Chondrocyte (in vitro differentiated cells): Measurements from ENCODE around the gene NTPCR. TPM values are rescaled to one million over a fixed set of nuclear protein-coding genes. Genes with fewer than 3 reads are reported as not detected.

Experiments used
- DNase-seq: peaks from one replicate; pipeline ENCODE4 v3.0.0; 2021; ENCODE audit warnings: mixed read lengths, low spot score
- H3K27ac Mint-ChIP-seq: one replicate; pipeline ENCODE4 v1.8.0; 2021; ENCODE audit warnings: mild to moderate bottlenecking, moderate library complexity, mixed read lengths; ENCODE audit not compliant: unreplicated experiment
- H3K27me3 Mint-ChIP-seq: 2 replicates; pipeline ENCODE4 v1.8.0; 2021; ENCODE audit warnings: low read depth, mixed read lengths
- H3K36me3 Mint-ChIP-seq: 2 replicates; pipeline ENCODE4 v1.8.0; 2021; ENCODE audit warnings: low read depth, mixed read lengths
- H3K4me1 Mint-ChIP-seq: 2 replicates; pipeline ENCODE4 v1.8.0; 2021; ENCODE audit warnings: low read depth, mild to moderate bottlenecking, mixed read lengths
- H3K4me3 Mint-ChIP-seq: one replicate; pipeline ENCODE4 v1.8.0; 2021; ENCODE audit warnings: mild to moderate bottlenecking, moderate library complexity, mixed read lengths; ENCODE audit not compliant: unreplicated experiment
- H3K9me3 Mint-ChIP-seq: 2 replicates; pipeline ENCODE4 v1.8.0; 2021; ENCODE audit warnings: low read depth, mixed read lengths
- total RNA-seq: library from RNA; stranded (reverse); gene quantifications from 3 replicates; pipeline ENCODE4 v1.2.1, GENCODE V29; 2021
- TF ChIP-seq, protein P1 (sequence below): fragments of 200-600 bp; sonication (generic); IDR thresholded peaks from 2 replicates; pipeline ENCODE4 v1.5.0; 2021; ENCODE audit warnings: antibody characterized with exemption, mild to moderate bottlenecking, moderate library complexity

NTPCR gene
- total RNA-seq, 1 donor from 2014 or later, result 24.8 TPM

DNA sequence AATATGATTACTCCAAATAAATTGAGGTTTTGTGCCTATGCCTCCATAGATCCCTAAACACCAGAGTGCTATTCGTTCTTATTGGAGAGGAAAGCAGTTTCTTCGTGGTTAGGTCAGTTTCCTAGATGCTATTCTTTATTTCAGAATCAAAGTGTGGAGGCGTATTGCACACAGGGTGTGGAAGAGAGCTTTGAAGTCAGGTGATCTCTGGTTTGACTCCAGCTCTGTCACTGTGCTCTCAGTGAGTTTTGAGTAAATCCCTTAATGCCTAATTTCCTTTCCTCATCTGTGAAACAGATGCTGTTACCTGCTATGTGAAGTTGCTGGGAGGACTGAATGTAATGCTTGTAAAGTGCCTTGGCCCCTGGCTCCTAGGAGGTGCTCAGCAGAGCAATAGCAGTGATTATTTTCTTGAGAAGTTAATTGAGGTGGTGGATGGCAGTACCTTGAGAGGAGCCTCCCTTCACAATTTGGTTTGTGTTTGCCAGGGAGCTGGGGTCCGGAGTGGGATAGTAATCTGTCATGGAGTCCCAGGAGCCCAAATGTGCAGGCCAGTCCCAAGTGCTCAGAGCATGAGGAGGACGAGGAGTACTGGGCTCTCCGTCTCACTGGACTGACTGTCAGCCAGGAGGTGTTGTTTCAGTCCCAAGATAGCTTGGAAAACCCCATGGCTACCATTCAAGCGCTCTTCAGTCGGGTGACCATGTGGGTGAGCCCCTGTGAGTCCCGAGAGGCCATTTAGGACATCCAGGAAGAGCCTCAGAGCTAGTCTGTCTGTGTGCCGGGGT lies 14.9 kb downstream of the NTPCR start:
- Mint-ChIP-seq H3K4me1 (peaks cover 15% of the 10 kb centered on the region), H3K36me3 (peaks cover 10% of the 10 kb centered on the region), H3K27ac (no peak overlapping the region), H3K27me3 (no peaks in the 10 kb centered on the region), H3K9me3 (no peaks in the 10 kb centered on the region), H3K4me3 (no peak overlapping the region)
- DNase-seq, result no peak
- TF ChIP-seq, protein P1, sequence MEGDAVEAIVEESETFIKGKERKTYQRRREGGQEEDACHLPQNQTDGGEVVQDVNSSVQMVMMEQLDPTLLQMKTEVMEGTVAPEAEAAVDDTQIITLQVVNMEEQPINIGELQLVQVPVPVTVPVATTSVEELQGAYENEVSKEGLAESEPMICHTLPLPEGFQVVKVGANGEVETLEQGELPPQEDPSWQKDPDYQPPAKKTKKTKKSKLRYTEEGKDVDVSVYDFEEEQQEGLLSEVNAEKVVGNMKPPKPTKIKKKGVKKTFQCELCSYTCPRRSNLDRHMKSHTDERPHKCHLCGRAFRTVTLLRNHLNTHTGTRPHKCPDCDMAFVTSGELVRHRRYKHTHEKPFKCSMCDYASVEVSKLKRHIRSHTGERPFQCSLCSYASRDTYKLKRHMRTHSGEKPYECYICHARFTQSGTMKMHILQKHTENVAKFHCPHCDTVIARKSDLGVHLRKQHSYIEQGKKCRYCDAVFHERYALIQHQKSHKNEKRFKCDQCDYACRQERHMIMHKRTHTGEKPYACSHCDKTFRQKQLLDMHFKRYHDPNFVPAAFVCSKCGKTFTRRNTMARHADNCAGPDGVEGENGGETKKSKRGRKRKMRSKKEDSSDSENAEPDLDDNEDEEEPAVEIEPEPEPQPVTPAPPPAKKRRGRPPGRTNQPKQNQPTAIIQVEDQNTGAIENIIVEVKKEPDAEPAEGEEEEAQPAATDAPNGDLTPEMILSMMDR, result no peak

DNA sequence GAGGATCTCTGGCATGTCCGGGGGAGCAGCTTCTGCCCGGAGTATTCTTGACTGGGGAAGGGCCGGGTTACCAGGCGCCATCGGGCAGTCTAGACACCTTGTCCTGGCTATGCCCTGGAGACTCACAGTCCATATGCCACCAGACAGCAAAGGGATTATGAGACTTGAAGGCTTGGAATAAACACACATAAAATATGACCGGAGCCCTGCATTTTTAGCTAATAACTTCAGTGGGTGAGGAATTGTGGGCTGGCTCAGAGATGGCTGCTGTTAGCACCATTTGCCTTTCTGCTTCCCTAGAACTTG lies 15.5 kb downstream of the NTPCR start:
- Mint-ChIP-seq H3K4me1 (peaks cover 15% of the 10 kb centered on the region), H3K36me3 (peaks cover 10% of the 10 kb centered on the region), H3K9me3 (no peaks in the 10 kb centered on the region), H3K4me3 (no peak overlapping the region), H3K27ac (no peak overlapping the region), H3K27me3 (no peaks in the 10 kb centered on the region)
- TF ChIP-seq, protein P1, result no peak
- DNase-seq, result no peak

DNA sequence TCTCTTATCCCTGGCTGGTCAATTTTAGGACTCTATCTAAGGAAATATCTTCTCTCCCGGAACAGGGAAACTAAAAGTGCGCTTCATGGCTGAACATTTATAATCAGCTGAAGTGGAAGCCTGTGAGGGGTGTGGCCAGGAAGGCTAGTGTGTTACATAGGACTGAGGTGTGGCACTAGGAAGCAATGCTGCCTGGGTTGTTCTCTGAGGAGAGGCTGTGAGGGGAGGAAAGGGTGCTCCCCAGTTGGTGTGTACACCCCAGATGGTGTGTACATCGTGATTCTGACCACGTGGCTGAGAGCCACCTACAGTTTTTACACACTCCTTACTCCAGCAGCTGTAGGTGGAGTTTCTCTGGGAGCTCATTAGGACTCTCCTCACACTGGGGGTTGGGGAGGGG lies 16.3 kb downstream of the NTPCR start:
- peaks cover 15% of the 10 kb centered on the region for H3K4me1 Mint-ChIP-seq
- no peaks in the 10 kb centered on the region for H3K27me3 Mint-ChIP-seq
- DNase-seq, result no peak
- no peak overlapping the region for H3K4me3 Mint-ChIP-seq
- TF ChIP-seq, protein P1, result no peak
- no peaks in the 10 kb centered on the region for H3K9me3 Mint-ChIP-seq
- H3K36me3 Mint-ChIP-seq, result peaks cover 16% of the 10 kb centered on the region
- no peak overlapping the region for H3K27ac Mint-ChIP-seq

DNA sequence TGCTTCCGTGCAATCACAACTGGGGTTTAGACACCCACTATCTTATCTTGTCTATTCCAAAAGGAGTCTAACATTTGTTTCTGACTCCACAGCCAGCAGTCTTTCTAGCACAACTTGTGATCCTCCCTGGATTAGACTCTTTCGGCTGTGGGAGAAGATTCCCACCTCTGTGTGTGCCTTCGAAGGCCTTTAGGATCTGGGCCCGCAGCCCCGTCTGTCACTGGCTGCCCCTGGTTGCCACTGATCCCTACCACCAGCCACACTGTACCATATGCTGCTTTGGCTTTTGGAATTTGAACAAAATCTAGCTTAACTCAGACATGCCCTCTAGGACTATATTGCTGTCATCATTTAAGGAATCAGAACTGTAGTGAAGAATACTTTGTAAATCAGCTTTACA lies 18.0 kb downstream of the NTPCR start:
- TF ChIP-seq, protein P1, result no peak
- Mint-ChIP-seq H3K27ac (no peak overlapping the region), H3K9me3 (peaks cover 9% of the 10 kb centered on the region), H3K27me3 (no peaks in the 10 kb centered on the region), H3K36me3 (peaks cover 29% of the 10 kb centered on the region), H3K4me1 (peaks cover 2% of the 10 kb centered on the region), H3K4me3 (no peak overlapping the region)
- no peak for DNase-seq

DNA sequence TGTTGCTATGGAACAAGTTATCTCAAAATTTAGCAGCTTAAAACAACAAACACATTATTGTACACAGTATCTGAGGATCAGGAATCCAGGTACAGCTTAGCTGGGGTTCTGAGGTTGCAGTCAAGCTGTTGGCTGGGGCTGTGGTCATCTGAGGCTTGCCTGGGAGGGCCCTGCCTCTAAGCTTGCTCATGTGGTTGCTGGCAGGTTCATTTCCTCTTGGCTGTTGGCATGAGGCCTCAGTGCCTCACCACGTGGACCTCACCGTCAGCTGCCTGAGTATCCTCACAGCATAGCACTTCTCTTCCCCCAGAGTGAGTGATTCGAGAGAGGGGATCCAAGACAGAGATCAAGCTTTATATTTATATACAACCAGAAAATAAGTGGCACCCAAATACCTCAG lies 18.6 kb downstream of the NTPCR start:
- no peak for DNase-seq
- Mint-ChIP-seq H3K9me3 (peaks cover 15% of the 10 kb centered on the region), H3K4me1 (no peaks in the 10 kb centered on the region), H3K36me3 (peaks cover 35% of the 10 kb centered on the region), H3K27me3 (no peaks in the 10 kb centered on the region), H3K27ac (no peak overlapping the region), H3K4me3 (no peak overlapping the region)
- TF ChIP-seq, protein P1, result no peak
